ENCODE data around the gene ATAD3A. TPM values are rescaled to one million over a fixed set of nuclear protein-coding genes. Genes with fewer than 3 reads are reported as not detected.
"Not testable (repeated sequence)": the region's sequence is repeated elsewhere in the genome, so short reads cannot be mapped to it uniquely, and the experiment has no call there.

ATAD3A gene
- total RNA-seq (10 to 100 TPM in 6 of 7 donors, 1 to 10 TPM in 1; 7.6 to 23.9 (median 17.8) TPM), polyA plus RNA-seq (10 to 100 TPM in 1 of 2 donors, 1 to 10 TPM in 1; 2.8 to 11.0 TPM)
- long read RNA-seq, donor 1, partial matches to known transcripts = 7 of 15 reads
- long read RNA-seq, donor 1, other reads (novel, unspliced or antisense) = 7 of 15 reads
- long read RNA-seq, donor 2, partial matches to known transcripts = 5 of 9 reads
- long read RNA-seq, donor 2, other reads (novel, unspliced or antisense) = 0 of 9 reads
- long read RNA-seq, donor 3, transcript ATAD3A-203 (16 exons, 2,492 nt) = major isoform, 71 of 95 reads
- long read RNA-seq, donor 3, partial matches to known transcripts = 12 of 95 reads
- long read RNA-seq, donor 3, other reads (novel, unspliced or antisense) = 9 of 95 reads

DNA sequence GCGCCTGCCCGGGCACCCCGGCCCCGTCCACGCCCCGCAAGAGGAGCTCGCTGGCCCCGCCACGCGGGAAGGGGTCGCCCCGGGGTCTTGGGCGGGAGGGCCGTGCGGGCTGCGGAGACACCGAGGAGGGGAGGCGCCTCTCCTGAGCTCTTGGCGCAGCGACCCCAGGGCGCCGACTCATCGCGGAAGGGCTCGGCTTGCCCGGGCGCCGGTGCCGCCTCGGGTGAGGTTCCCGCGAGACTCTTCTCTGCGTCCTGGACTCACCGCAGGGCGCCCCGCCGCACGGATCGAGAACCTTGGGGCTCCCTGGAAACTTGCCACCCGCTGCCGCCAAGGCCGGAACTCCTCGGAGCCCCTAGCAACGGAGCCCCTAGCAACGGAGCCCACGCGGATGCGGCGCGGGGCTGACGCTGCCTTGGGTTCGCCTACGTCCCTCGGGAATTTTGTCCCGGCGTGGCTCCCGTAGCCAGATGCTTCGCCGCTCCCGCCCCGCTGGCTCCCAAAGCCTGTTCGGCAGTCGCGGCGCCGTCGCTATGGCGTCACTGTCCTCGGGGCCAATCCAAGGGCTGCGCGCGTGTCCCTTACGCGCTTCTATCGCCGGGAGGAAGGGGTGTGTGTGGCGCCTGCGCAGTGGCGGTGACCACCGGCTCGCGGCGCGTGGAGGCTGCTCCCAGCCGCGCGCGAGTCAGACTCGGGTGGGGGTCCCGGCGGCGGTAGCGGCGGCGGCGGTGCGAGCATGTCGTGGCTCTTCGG, at the start of gene ATAD3A:
TSS of gene ATAD3A (plus strand) at position 630 of the 753 bp plus-strand sequence. CDS start at position 737, 107 bp downstream.
- Histone ChIP-seq H3K27ac (peak within 1 kb of the TSS; percentile 77 to 83), H3K36me3 (no peaks in the 10 kb centered on the region), H3K4me3 (peak within 1 kb of the TSS; percentile 60), H3K9me3 (no peaks in the 10 kb centered on the region), H3K27me3 (no peaks in the 10 kb centered on the region), H3K4me1 (ENCODE audit: insufficient read depth) (peaks cover 2% of the 10 kb centered on the region)
- DNase-seq = peak; percentile 98 to 99 (median 98)
- intact Hi-C loops (cut with DNase I) = no loop called here
- TF ChIP-seq, protein P1, sequence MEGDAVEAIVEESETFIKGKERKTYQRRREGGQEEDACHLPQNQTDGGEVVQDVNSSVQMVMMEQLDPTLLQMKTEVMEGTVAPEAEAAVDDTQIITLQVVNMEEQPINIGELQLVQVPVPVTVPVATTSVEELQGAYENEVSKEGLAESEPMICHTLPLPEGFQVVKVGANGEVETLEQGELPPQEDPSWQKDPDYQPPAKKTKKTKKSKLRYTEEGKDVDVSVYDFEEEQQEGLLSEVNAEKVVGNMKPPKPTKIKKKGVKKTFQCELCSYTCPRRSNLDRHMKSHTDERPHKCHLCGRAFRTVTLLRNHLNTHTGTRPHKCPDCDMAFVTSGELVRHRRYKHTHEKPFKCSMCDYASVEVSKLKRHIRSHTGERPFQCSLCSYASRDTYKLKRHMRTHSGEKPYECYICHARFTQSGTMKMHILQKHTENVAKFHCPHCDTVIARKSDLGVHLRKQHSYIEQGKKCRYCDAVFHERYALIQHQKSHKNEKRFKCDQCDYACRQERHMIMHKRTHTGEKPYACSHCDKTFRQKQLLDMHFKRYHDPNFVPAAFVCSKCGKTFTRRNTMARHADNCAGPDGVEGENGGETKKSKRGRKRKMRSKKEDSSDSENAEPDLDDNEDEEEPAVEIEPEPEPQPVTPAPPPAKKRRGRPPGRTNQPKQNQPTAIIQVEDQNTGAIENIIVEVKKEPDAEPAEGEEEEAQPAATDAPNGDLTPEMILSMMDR (IDR thresholded peaks at IDR 0.05) = peak in 1 of 3 donors; percentile 18
- no peak for TF ChIP-seq EP300 (IDR thresholded peaks at IDR 0.05)
- TF ChIP-seq POLR2A (IDR thresholded peaks at IDR 0.05) = peak; percentile 55
- 0% methylated on average over 38 to 99 of the region's 99 CpGs for WGBS, 3 donors

DNA sequence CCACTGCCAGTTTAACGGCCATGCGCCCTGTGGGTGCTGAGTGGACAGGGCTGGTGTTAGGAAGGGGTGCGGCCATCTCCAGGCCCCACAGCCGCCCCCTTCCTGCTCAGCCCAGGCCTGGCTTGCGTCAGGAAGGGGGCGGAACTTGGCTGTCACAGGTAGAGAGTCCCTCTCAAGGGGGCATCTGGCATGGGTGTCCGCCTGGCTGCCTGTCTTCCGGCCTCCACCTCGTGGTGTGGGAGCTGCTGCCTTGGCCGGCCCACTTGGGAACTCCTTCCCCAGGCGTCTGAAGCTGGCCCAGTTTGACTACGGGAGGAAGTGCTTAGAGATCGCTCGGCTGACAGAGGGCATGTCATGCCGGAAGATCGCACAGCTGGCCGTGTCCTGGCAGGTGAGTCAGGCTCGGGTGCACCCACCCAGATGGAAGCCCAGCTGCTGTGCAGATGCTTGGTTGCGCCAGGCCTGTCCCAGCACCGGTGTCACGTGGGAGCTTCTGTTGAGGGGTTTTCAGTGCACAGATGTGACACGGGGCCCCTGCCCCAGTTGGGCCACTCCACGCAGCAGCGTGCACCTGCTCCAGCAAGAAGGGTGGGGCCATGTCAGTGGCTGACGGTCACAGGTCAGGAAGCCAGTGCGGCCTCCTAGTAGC, 49.5 kb upstream of the ATAD3A start:
- WGBS, 3 donors = 20 to 35% (median 23%) methylated on average over 20 to 26 of the region's 26 CpGs
- TF ChIP-seq, protein P1 (IDR thresholded peaks at IDR 0.05) = no peak
- no peak for TF ChIP-seq POLR2A (IDR thresholded peaks at IDR 0.05)
- no peak for TF ChIP-seq EP300 (IDR thresholded peaks at IDR 0.05)

DNA sequence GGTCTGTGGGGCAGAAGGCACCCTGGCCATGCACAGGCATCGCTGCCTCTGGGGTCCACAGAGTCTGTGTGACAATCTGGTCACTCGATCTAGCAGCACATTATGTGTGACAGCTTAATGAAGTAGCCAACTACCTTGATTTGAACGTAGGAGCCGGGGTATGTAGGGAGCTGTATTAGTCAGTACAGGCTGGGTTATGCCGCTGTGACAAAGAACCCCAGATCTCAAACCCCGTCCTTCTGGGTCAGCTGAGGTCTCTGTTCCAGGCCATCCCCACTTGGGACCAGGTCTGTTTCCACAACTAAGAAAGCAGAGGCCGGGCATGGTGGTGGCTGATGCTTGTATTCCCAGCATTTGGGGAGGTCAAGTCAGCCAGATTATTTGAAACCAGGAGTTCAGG, 48.6 kb upstream of the ATAD3A start:
- DNase-seq = no peak

More for the DNA sequence above, 49.5 kb upstream of the ATAD3A start:
- no peaks in the 10 kb centered on the region for H3K27me3 ChIP-seq
- intact Hi-C loops (cut with DNase I) = no loop called here
- H3K9me3 ChIP-seq = no peaks in the 10 kb centered on the region
- H3K4me1 ChIP-seq (ENCODE audit: insufficient read depth) = peaks cover 4% of the 10 kb centered on the region
- DNase-seq = peak; percentile 54 to 80 (median 74)
- no peak overlapping the region for H3K4me3 ChIP-seq
- no peak overlapping the region for H3K27ac ChIP-seq
- H3K36me3 ChIP-seq = no peaks in the 10 kb centered on the region

DNA sequence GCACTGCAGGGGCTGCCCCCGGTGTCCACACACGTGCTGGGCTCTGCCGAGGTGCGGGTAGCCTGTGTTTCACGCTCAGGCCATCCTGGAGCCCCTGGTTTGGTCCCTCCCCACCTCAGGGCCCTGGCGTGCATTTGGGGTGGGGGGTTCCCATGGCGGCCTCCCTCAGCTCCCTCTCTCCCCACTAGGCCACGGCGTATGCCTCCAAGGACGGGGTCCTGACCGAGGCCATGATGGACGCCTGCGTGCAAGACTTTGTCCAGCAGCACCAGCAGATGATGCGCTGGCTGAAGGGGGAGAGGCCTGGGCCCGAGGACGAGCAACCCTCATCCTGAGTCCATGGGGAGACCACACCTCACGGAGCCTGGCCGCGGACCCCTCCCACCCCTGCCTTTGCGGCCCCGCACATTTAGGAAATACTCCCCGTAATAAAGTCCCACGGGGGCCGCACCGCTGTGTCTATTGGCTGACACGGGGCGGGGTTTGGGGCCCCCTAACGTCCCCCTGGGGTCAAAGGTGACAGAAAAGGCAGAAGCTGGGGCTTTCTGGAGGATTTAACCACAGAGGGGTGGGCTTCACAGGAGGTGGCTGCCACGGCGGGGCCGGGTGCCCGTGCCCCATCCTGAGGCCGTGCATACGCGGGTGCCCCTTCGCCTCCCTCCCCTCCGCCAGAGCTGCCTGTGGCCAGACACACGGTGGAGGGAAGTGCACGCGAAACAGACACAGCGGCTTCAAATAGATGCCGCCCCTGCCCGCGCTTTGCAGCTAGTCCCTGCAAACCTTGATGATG, 43.6 kb upstream of the ATAD3A start:
- 72 to 82% (median 74%) methylated on average over 33 to 37 of the region's 44 CpGs for WGBS, 3 donors
- H3K36me3 ChIP-seq; DNase-seq; H3K27me3 ChIP-seq; H3K4me1 ChIP-seq (ENCODE audit: insufficient read depth); H3K9me3 ChIP-seq; intact Hi-C loops (cut with DNase I); H3K27ac ChIP-seq; H3K4me3 ChIP-seq: not testable (repeated sequence)

More for the DNA sequence above, 48.6 kb upstream of the ATAD3A start:
- H3K36me3 ChIP-seq = no peaks in the 10 kb centered on the region
- no peak overlapping the region for H3K4me3 ChIP-seq
- WGBS, 3 donors = 89 to 93% (median 92%) methylated on average over 7 of the region's 7 CpGs
- intact Hi-C loops (cut with DNase I) = no loop called here
- no peak overlapping the region for H3K27ac ChIP-seq
- no peaks in the 10 kb centered on the region for H3K9me3 ChIP-seq
- H3K4me1 ChIP-seq (ENCODE audit: insufficient read depth) = peaks cover 4% of the 10 kb centered on the region
- no peaks in the 10 kb centered on the region for H3K27me3 ChIP-seq
- TF ChIP-seq POLR2A (IDR thresholded peaks at IDR 0.05) = no peak
- no peak for TF ChIP-seq EP300 (IDR thresholded peaks at IDR 0.05)
- TF ChIP-seq, protein P1 (IDR thresholded peaks at IDR 0.05) = no peak

Measured in ovary (tissue), 10 donors.